ENCODE data around the gene TNFRSF12A. TPM values are rescaled to one million over a fixed set of nuclear protein-coding genes. Genes with fewer than 3 reads are reported as not detected.

TNFRSF12A gene
- total and polyA plus RNA-seq, 2 of the 13 experiments (the other 11 are each of a cell fraction or from before 2014, with no cell fraction given), result 61.9 to 66.0 TPM

GRCh38 chr16:3023669-3024478, 3.7 kb downstream of the TNFRSF12A start, which contains the start of the genes HCFC1R1 and THOC6:
Gene HCFC1R1, minus strand, starts transcription at chr16:3023942. Its CDS starts 1 bp downstream, at chr16:3023941.
Gene THOC6, plus strand, starts transcription at chr16:3024035. Its CDS starts 292 bp downstream, at chr16:3024327.
- H3K36me3 ChIP-seq (replicated peaks in 1 of 2; ENCODE audit: control insufficient read depth in 1 of 2, insufficient read depth in 2 of 2, low read length in 2 of 2), result peaks cover 16 to 17% of the 10 kb centered on the region in 2 experiments; a peak in 4 of 5 replicates
- H3K27me3 ChIP-seq (ENCODE audit: control insufficient read depth in 1 of 2, insufficient read depth in 2 of 2, low read length in 2 of 2), result peaks cover 0 to 4% of the 10 kb centered on the region in 2 experiments; a peak in 3 of 5 replicates
- WGBS (ENCODE audit: low lambda C conversion rate), result 0% methylated on average over 16 of the region's 69 CpGs
- TSS peak; percentile 41 for BruUV-seq (replicated peaks)
- H3K9ac ChIP-seq (ENCODE audit: insufficient read depth, low read depth, low read length), result peak within 1 kb of the TSS; percentile 99
- ATAC-seq, result peak; percentile 66
- intact Hi-C loops (cut with micrococcal nuclease; ENCODE audit: unreplicated experiment), result loop anchor here (1.0 kb wide), 1 partner anchor 20 kb away; no protein-coding TSS in a partner anchor
- H3K9me3 ChIP-seq (ENCODE audit: low read length), result no peaks in the 10 kb centered on the region
- CTCF ChIA-PET (ENCODE audit: low intra/inter-chr PET ratio, low total read pairs), result no interaction called here
- H3K4me2 ChIP-seq (ENCODE audit: low read depth, low read length), result peak within 1 kb of the TSS; percentile 85
- no peak within 1 kb of the TSS for H2AFZ ChIP-seq (ENCODE audit: low read length)
- peak; percentile 98 for FAIRE-seq
- in situ Hi-C loops (cut with HindIII; ENCODE audit: extremely low pct_ligation_motif_present, low pct_unique_long_range_greater_than_20kb), result no loop called here
- H3K4me1 ChIP-seq (ENCODE audit: insufficient read depth, low read length), result peaks cover 50% of the 10 kb centered on the region
- POLR2A ChIA-PET, result interaction anchor here (0.9 to 18.8 kb wide), 17 partner anchors 8 to 272 kb away, joined by 3 to 750 read pairs (median 4); partner anchors contain the start of genes CLDN9, IL32, KREMEN2 and PKMYT1
- H4K20me1 ChIP-seq (ENCODE audit: insufficient read depth, low read length), result peaks cover 31% of the 10 kb centered on the region; the same call in 1 of the 2 replicates
- peak within 1 kb of the TSS; percentile 62 to 93 (median 65) for H3K4me3 ChIP-seq (replicated peaks in 1 of 3; ENCODE audit: insufficient read depth in 1 of 3, low read depth in 2 of 3, low read length in 3 of 3)
- peak within 1 kb of the TSS; percentile 93 for H3K27ac ChIP-seq (ENCODE audit: extremely low read length, insufficient read depth, low read length)
- peak; percentile 96 for DNase-seq (ENCODE audit: low spot score)
- H3K79me2 ChIP-seq (ENCODE audit: insufficient read depth, low read length), result peaks cover 5% of the 10 kb centered on the region
- TF ChIP-seq NCOA5 (CRISPR knock-in tag; IDR thresholded peaks at IDR 0.05), result no peak
- TF ChIP-seq POLR2AphosphoS2 (IDR thresholded peaks at IDR 0.05; ENCODE audit: low read depth, low read length), result peak; percentile 98
- no peak for TF ChIP-seq ZNF343 (CRISPR knock-in tag; IDR thresholded peaks at IDR 0.05)
- TF ChIP-seq RFXANK (CRISPR knock-in tag; IDR thresholded peaks at IDR 0.05), result no peak; the same call in 1 of the 2 replicates
- TF ChIP-seq ZNF17 (CRISPR knock-in tag; IDR thresholded peaks at IDR 0.05), result 0 out of 2 replicates have a peak, but pooled peaks have one; percentile 30
- TF ChIP-seq PBX3 (CRISPR knock-in tag; IDR thresholded peaks at IDR 0.05; ENCODE audit: borderline replicate concordance), result no peak
- TF ChIP-seq ZFP37 (CRISPR knock-in tag; IDR thresholded peaks at IDR 0.05; ENCODE audit: borderline replicate concordance), result 0 out of 2 replicates have a peak, but pooled peaks have one; percentile 8
- TF ChIP-seq ZNF800 (CRISPR knock-in tag; IDR thresholded peaks at IDR 0.05), result no peak
- no peak for TF ChIP-seq SMAD9 (CRISPR knock-in tag; IDR thresholded peaks at IDR 0.05)
- TF ChIP-seq NFE2L2 (IDR thresholded peaks at IDR 0.05; ENCODE audit: low read length), result no peak
- no peak for TF ChIP-seq ZBED4 (CRISPR knock-in tag; IDR thresholded peaks at IDR 0.05; ENCODE audit: borderline replicate concordance)
- no peak; the same call in 1 of the 2 replicates for TF ChIP-seq BRD4 (CRISPR knock-in tag; IDR thresholded peaks at IDR 0.05)
- TF ChIP-seq SNAI1 (CRISPR knock-in tag; IDR thresholded peaks at IDR 0.05; ENCODE audit: borderline replicate concordance), result no peak
- no peak for TF ChIP-seq MTF1 (CRISPR knock-in tag; IDR thresholded peaks at IDR 0.05)
- TF ChIP-seq ZNF468 (CRISPR knock-in tag; IDR thresholded peaks at IDR 0.05), result no peak
- TF ChIP-seq TFDP2 (CRISPR knock-in tag; IDR thresholded peaks at IDR 0.05), result peak; percentile 90

All from HepG2 (cell line).